ENCODE data around the gene NCS1. TPM values are rescaled to one million over a fixed set of nuclear protein-coding genes. Genes with fewer than 3 reads are reported as not detected.
A peak's percentile ranks its signal among the peaks of the same experiment; 100 is the strongest.

NCS1 gene
- polyA plus RNA-seq, 4 donors = 0.54 to 9.2 (median 3.0) TPM

- Histone ChIP-seq H3K4me3 (ENCODE audit: low read depth in 1 of 3, low read length in 3 of 3) (peak overlapping the region in 1 of 3 donors; percentile 50), H3K4me1 (ENCODE audit: control insufficient read depth in 3 of 3, insufficient read depth in 2 of 3, low read depth in 1 of 3, low read length in 2 of 3) (no peaks in the 10 kb centered on the region), H3K9me3 (ENCODE audit: control insufficient read depth in 2 of 2, insufficient read depth in 1 of 2, low read depth in 1 of 2, low read length in 1 of 2) (no peaks in the 10 kb centered on the region), H3K36me3 (ENCODE audit: control insufficient read depth in 3 of 3, insufficient read depth in 2 of 3, low read depth in 1 of 3, low read length in 3 of 3) (peaks cover 0 to 7% (median 0%) of the 10 kb centered on the region in 3 donors), H3K27me3 (ENCODE audit: control insufficient read depth in 3 of 3, insufficient read depth in 3 of 3, low read length in 3 of 3) (peaks cover 0 to 18% (median 12%) of the 10 kb centered on the region in 3 donors), H3K27ac (ENCODE audit: low read depth in 1 of 3, low read length in 2 of 3) (no peak overlapping the region)
- no peak for FAIRE-seq
- no peak for DNase-seq
- 70 to 84% (median 81%) methylated on average over 9 of the region's 9 CpGs for WGBS, 3 donors
Observed at GRCh38 chr9:130173666-130173983, 1.4 kb downstream of the NCS1 start.

- no peaks in the 10 kb centered on the region for H3K9me3 ChIP-seq (ENCODE audit: control insufficient read depth in 2 of 2, insufficient read depth in 1 of 2, low read depth in 1 of 2, low read length in 1 of 2)
- H3K27ac ChIP-seq (ENCODE audit: low read depth in 1 of 3, low read length in 2 of 3) = no peak overlapping the region
- peak overlapping the region in 1 of 3 donors; percentile 50 for H3K4me3 ChIP-seq (ENCODE audit: low read depth in 1 of 3, low read length in 3 of 3)
- 85 to 89% (median 86%) methylated on average over 9 of the region's 9 CpGs for WGBS, 3 donors
- FAIRE-seq = no peak
- peaks cover 0 to 16% (median 12%) of the 10 kb centered on the region in 3 donors for H3K27me3 ChIP-seq (ENCODE audit: control insufficient read depth in 3 of 3, insufficient read depth in 3 of 3, low read length in 3 of 3)
- peaks cover 0 to 7% (median 0%) of the 10 kb centered on the region in 3 donors for H3K36me3 ChIP-seq (ENCODE audit: control insufficient read depth in 3 of 3, insufficient read depth in 2 of 3, low read depth in 1 of 3, low read length in 3 of 3)
- no peak for DNase-seq
- H3K4me1 ChIP-seq (ENCODE audit: control insufficient read depth in 3 of 3, insufficient read depth in 2 of 3, low read depth in 1 of 3, low read length in 2 of 3) = no peaks in the 10 kb centered on the region
Observed at GRCh38 chr9:130174025-130174424, 1.8 kb downstream of the NCS1 start.

GRCh38 chr9:130174920-130175321 lies 2.7 kb downstream of the NCS1 start:
- FAIRE-seq = no peak
- H3K27ac ChIP-seq (ENCODE audit: low read depth in 1 of 3, low read length in 2 of 3) = peak overlapping the region in 2 of 3 donors; percentile 13 to 22
- peaks cover 0 to 7% (median 0%) of the 10 kb centered on the region in 3 donors for H3K36me3 ChIP-seq (ENCODE audit: control insufficient read depth in 3 of 3, insufficient read depth in 2 of 3, low read depth in 1 of 3, low read length in 3 of 3)
- H3K4me1 ChIP-seq (ENCODE audit: control insufficient read depth in 3 of 3, insufficient read depth in 2 of 3, low read depth in 1 of 3, low read length in 2 of 3) = no peaks in the 10 kb centered on the region
- no peak overlapping the region for H3K4me3 ChIP-seq (ENCODE audit: low read depth in 1 of 3, low read length in 3 of 3)
- H3K9me3 ChIP-seq (ENCODE audit: control insufficient read depth in 2 of 2, insufficient read depth in 1 of 2, low read depth in 1 of 2, low read length in 1 of 2) = no peaks in the 10 kb centered on the region
- H3K27me3 ChIP-seq (ENCODE audit: control insufficient read depth in 3 of 3, insufficient read depth in 3 of 3, low read length in 3 of 3) = peaks cover 0 to 16% (median 12%) of the 10 kb centered on the region in 3 donors
- WGBS, 3 donors = 70 to 87% (median 77%) methylated on average over 8 of the region's 8 CpGs
- no peak for DNase-seq

- H3K9me3 ChIP-seq (ENCODE audit: control insufficient read depth in 2 of 2, insufficient read depth in 1 of 2, low read depth in 1 of 2, low read length in 1 of 2) = no peaks in the 10 kb centered on the region
- peak overlapping the region in 2 of 3 donors; percentile 13 to 22 for H3K27ac ChIP-seq (ENCODE audit: low read depth in 1 of 3, low read length in 2 of 3)
- H3K4me3 ChIP-seq (ENCODE audit: low read depth in 1 of 3, low read length in 3 of 3) = no peak overlapping the region
- peaks cover 0 to 16% (median 12%) of the 10 kb centered on the region in 3 donors for H3K27me3 ChIP-seq (ENCODE audit: control insufficient read depth in 3 of 3, insufficient read depth in 3 of 3, low read length in 3 of 3)
- FAIRE-seq (no peak), DNase-seq (no peak)
- no peaks in the 10 kb centered on the region for H3K4me1 ChIP-seq (ENCODE audit: control insufficient read depth in 3 of 3, insufficient read depth in 2 of 3, low read depth in 1 of 3, low read length in 2 of 3)
- peaks cover 0 to 7% (median 0%) of the 10 kb centered on the region in 3 donors for H3K36me3 ChIP-seq (ENCODE audit: control insufficient read depth in 3 of 3, insufficient read depth in 2 of 3, low read depth in 1 of 3, low read length in 3 of 3)
- 80 to 81% (median 81%) methylated on average over 9 of the region's 9 CpGs for WGBS, 3 donors
Observed at GRCh38 chr9:130175355-130175754, 3.2 kb downstream of the NCS1 start.

GRCh38 chr9:130176760-130177159 lies 4.6 kb downstream of the NCS1 start:
- Histone ChIP-seq H3K9me3 (ENCODE audit: control insufficient read depth in 2 of 2, insufficient read depth in 1 of 2, low read depth in 1 of 2, low read length in 1 of 2) (no peaks in the 10 kb centered on the region), H3K4me3 (ENCODE audit: low read depth in 1 of 3, low read length in 3 of 3) (no peak overlapping the region), H3K27me3 (ENCODE audit: control insufficient read depth in 3 of 3, insufficient read depth in 3 of 3, low read length in 3 of 3) (peaks cover 0 to 9% (median 7%) of the 10 kb centered on the region in 3 donors), H3K36me3 (ENCODE audit: control insufficient read depth in 3 of 3, insufficient read depth in 2 of 3, low read depth in 1 of 3, low read length in 3 of 3) (peaks cover 0 to 15% (median 0%) of the 10 kb centered on the region in 3 donors), H3K27ac (ENCODE audit: low read depth in 1 of 3, low read length in 2 of 3) (no peak overlapping the region), H3K4me1 (ENCODE audit: control insufficient read depth in 3 of 3, insufficient read depth in 2 of 3, low read depth in 1 of 3, low read length in 2 of 3) (no peaks in the 10 kb centered on the region)
- FAIRE-seq = no peak
- WGBS, 3 donors = 90 to 92% (median 91%) methylated on average over 6 of the region's 6 CpGs
- no peak for DNase-seq

GRCh38 chr9:130177898-130178805 lies 5.9 kb downstream of the NCS1 start:
- WGBS, 3 donors = 70 to 81% (median 76%) methylated on average over 20 of the region's 20 CpGs
- no peak overlapping the region for H3K27ac ChIP-seq (ENCODE audit: low read depth in 1 of 3, low read length in 2 of 3)
- DNase-seq = no peak
- no peaks in the 10 kb centered on the region for H3K9me3 ChIP-seq (ENCODE audit: control insufficient read depth in 2 of 2, insufficient read depth in 1 of 2, low read depth in 1 of 2, low read length in 1 of 2)
- H3K27me3 ChIP-seq (ENCODE audit: control insufficient read depth in 3 of 3, insufficient read depth in 3 of 3, low read length in 3 of 3) = peaks cover 0 to 5% (median 3%) of the 10 kb centered on the region in 3 donors
- H3K4me3 ChIP-seq (ENCODE audit: low read depth in 1 of 3, low read length in 3 of 3) = no peak overlapping the region
- no peak for FAIRE-seq
- peaks cover 0 to 3% (median 0%) of the 10 kb centered on the region in 3 donors for H3K4me1 ChIP-seq (ENCODE audit: control insufficient read depth in 3 of 3, insufficient read depth in 2 of 3, low read depth in 1 of 3, low read length in 2 of 3)
- H3K36me3 ChIP-seq (ENCODE audit: control insufficient read depth in 3 of 3, insufficient read depth in 2 of 3, low read depth in 1 of 3, low read length in 3 of 3) = peaks cover 0 to 15% (median 0%) of the 10 kb centered on the region in 3 donors

GRCh38 chr9:130179331-130179907 lies 7.2 kb downstream of the NCS1 start:
- DNase-seq (no peak), FAIRE-seq (no peak)
- Histone ChIP-seq H3K27me3 (ENCODE audit: control insufficient read depth in 3 of 3, insufficient read depth in 3 of 3, low read length in 3 of 3) (no peaks in the 10 kb centered on the region), H3K36me3 (ENCODE audit: control insufficient read depth in 3 of 3, insufficient read depth in 2 of 3, low read depth in 1 of 3, low read length in 3 of 3) (peaks cover 0 to 15% (median 0%) of the 10 kb centered on the region in 3 donors), H3K9me3 (ENCODE audit: control insufficient read depth in 2 of 2, insufficient read depth in 1 of 2, low read depth in 1 of 2, low read length in 1 of 2) (no peaks in the 10 kb centered on the region), H3K27ac (ENCODE audit: low read depth in 1 of 3, low read length in 2 of 3) (no peak overlapping the region), H3K4me3 (ENCODE audit: low read depth in 1 of 3, low read length in 3 of 3) (no peak overlapping the region), H3K4me1 (ENCODE audit: control insufficient read depth in 3 of 3, insufficient read depth in 2 of 3, low read depth in 1 of 3, low read length in 2 of 3) (peaks cover 0 to 7% (median 0%) of the 10 kb centered on the region in 3 donors)
- WGBS, 3 donors = 44 to 70% (median 57%) methylated on average over 2 of the region's 2 CpGs

- H3K9me3 ChIP-seq (ENCODE audit: control insufficient read depth in 2 of 2, insufficient read depth in 1 of 2, low read depth in 1 of 2, low read length in 1 of 2) = no peaks in the 10 kb centered on the region
- no peak overlapping the region for H3K27ac ChIP-seq (ENCODE audit: low read depth in 1 of 3, low read length in 2 of 3)
- peaks cover 0 to 19% (median 0%) of the 10 kb centered on the region in 3 donors for H3K36me3 ChIP-seq (ENCODE audit: control insufficient read depth in 3 of 3, insufficient read depth in 2 of 3, low read depth in 1 of 3, low read length in 3 of 3)
- WGBS, 3 donors = 38 to 78% (median 65%) methylated on average over 12 of the region's 12 CpGs
- peaks cover 0 to 7% (median 0%) of the 10 kb centered on the region in 3 donors for H3K4me1 ChIP-seq (ENCODE audit: control insufficient read depth in 3 of 3, insufficient read depth in 2 of 3, low read depth in 1 of 3, low read length in 2 of 3)
- no peak overlapping the region for H3K4me3 ChIP-seq (ENCODE audit: low read depth in 1 of 3, low read length in 3 of 3)
- no peak for FAIRE-seq
- no peaks in the 10 kb centered on the region for H3K27me3 ChIP-seq (ENCODE audit: control insufficient read depth in 3 of 3, insufficient read depth in 3 of 3, low read length in 3 of 3)
- no peak for DNase-seq
Observed at GRCh38 chr9:130180516-130180915, 8.3 kb downstream of the NCS1 start.
